HepG2 (cell line): ENCODE data around the gene EFEMP2. TPM values are rescaled to one million over a fixed set of nuclear protein-coding genes. Genes with fewer than 3 reads are reported as not detected.

ENCODE experiments used
- BCL3 ChIP-seq: sonication (generic); formaldehyde crosslinking; IDR thresholded peaks from 2 replicates; pipeline ENCODE4 v1.5.1; 2020; ENCODE audit warnings: mild to moderate bottlenecking, missing genetic modification reagents, moderate library complexity
- FOXO1 ChIP-seq: sonication (generic); formaldehyde crosslinking; IDR thresholded peaks from 2 replicates; pipeline ENCODE4 v1.4.0; 2020; ENCODE audit warnings: missing genetic modification reagents
- FUBP1 ChIP-seq: sonication (generic); formaldehyde crosslinking; IDR thresholded peaks from 2 replicates; pipeline ENCODE4 v1.5.1; 2020; ENCODE audit warnings: missing genetic modification reagents, mild to moderate bottlenecking, borderline replicate concordance
- HOXA5 ChIP-seq: sonication (generic); formaldehyde crosslinking; IDR thresholded peaks from 2 replicates; pipeline ENCODE4 v1.4.0; 2020; ENCODE audit warnings: missing genetic modification reagents
- JUN ChIP-seq: sonication (generic); formaldehyde crosslinking; IDR thresholded peaks from 2 replicates; pipeline ENCODE4 v1.4.0; 2020; ENCODE audit warnings: mild to moderate bottlenecking, missing genetic modification reagents
- KAT8 ChIP-seq: IDR thresholded peaks from 2 replicates; pipeline ENCODE4 v1.6.1; 2016; ENCODE audit warnings: missing genetic modification reagents, missing compliant biosample characterization
- KDM2A ChIP-seq: sonication (generic); formaldehyde crosslinking; IDR thresholded peaks from 2 replicates; pipeline ENCODE4 v1.4.0; 2020; ENCODE audit warnings: low read depth, missing genetic modification reagents, borderline replicate concordance
- KIAA2018 ChIP-seq: sonication (generic); formaldehyde crosslinking; IDR thresholded peaks from 2 replicates; pipeline ENCODE4 v1.5.0; 2020; ENCODE audit warnings: mild to moderate bottlenecking, missing genetic modification reagents, borderline replicate concordance
- RBM39 ChIP-seq: fragments of 200-400 bp; formaldehyde crosslinking; IDR thresholded peaks from one replicate; pipeline ENCODE4 v1.6.1; 2018; ENCODE audit warnings: antibody characterized with exemption, mild to moderate bottlenecking, low read depth, low read length; ENCODE audit not compliant: poor library complexity, severe bottlenecking
- THAP9 ChIP-seq: sonication (generic); formaldehyde crosslinking; IDR thresholded peaks from 2 replicates; pipeline ENCODE4; 2020; ENCODE audit warnings: missing genetic modification reagents, mild to moderate bottlenecking, borderline replicate concordance
- TRIM22 ChIP-seq: fragments of 450-650 bp; IDR thresholded peaks from 2 replicates; pipeline ENCODE4 v1.6.1; 2017
- ZFP41 ChIP-seq: sonication (generic); formaldehyde crosslinking; IDR thresholded peaks from 2 replicates; pipeline ENCODE4 v1.4.0; 2020; ENCODE audit warnings: mild to moderate bottlenecking, missing genetic modification reagents, borderline replicate concordance
- ZNF24 ChIP-seq: fragments of 450-650 bp; IDR thresholded peaks from 2 replicates; pipeline ENCODE4 v1.6.1; 2017; ENCODE audit warnings: antibody characterized with exemption, mild to moderate bottlenecking
- ZNF670 ChIP-seq: sonication (generic); formaldehyde crosslinking; IDR thresholded peaks from 2 replicates; pipeline ENCODE4 v1.8.0; 2022; ENCODE audit warnings: mild to moderate bottlenecking, missing genetic modification reagents, borderline replicate concordance
- polyA plus RNA-seq, 8 experiments: library from polyadenylated mRNA; depleted of rRNA in 3 of 8; stranded (reverse) in 7 of 8; unstranded in 1 of 8; fragments of >200 nt; fragmentation: Illumina TruSeq in 4 of 8; extraction: Trizol in 4 of 8; gene quantifications; 2 replicates each; pipeline versions ENCODE4 v1.2.1 to v1.2.3, GENCODE V29; 2011 to 2016; ENCODE audit warnings: low read depth in 4 of 8, missing spikeins in 1 of 8, mixed read lengths in 1 of 8; ENCODE audit not compliant: insufficient read depth in 1 of 8
- total RNA-seq, 5 experiments: library from RNA; depleted of rRNA; stranded (reverse); fragments of >200 nt; fragmentation: Illumina TruSeq; extraction: Trizol; gene quantifications; 2 replicates each; pipeline ENCODE4 v1.2.3, GENCODE V29; 2016; ENCODE audit warnings: low read depth in 1 of 5

EFEMP2 gene
- total and polyA plus RNA-seq, 2 of the 13 experiments (the other 11 are each of a cell fraction or from before 2014, with no cell fraction given): 7.4 to 29.7 TPM

GRCh38 chr11:65915821-65916251 lies 43.2 kb upstream of the EFEMP2 start (continued):
- no peak for TF ChIP-seq BCL3 (CRISPR knock-in tag)
- TF ChIP-seq FOXO1 (CRISPR knock-in tag): no peak
- TF ChIP-seq RBM39: no peak
- no peak for TF ChIP-seq ZNF670 (CRISPR knock-in tag)
- TF ChIP-seq TRIM22: no peak
- TF ChIP-seq ZFP41 (CRISPR knock-in tag): no peak
- TF ChIP-seq ZNF24: no peak
- 0 out of 2 replicates have a peak, but pooled peaks have one; percentile 41 for TF ChIP-seq KAT8 (CRISPR knock-in tag)
- TF ChIP-seq HOXA5 (CRISPR knock-in tag): no peak
- 0 out of 2 replicates have a peak, but pooled peaks have one; percentile 50 for TF ChIP-seq JUN (CRISPR knock-in tag)
- TF ChIP-seq FUBP1: no peak
- TF ChIP-seq THAP9 (CRISPR knock-in tag): no peak
- TF ChIP-seq KIAA2018: no peak
- peak; percentile 83 for TF ChIP-seq KDM2A (CRISPR knock-in tag)
